Dermis microvascular lymphatic vessel endothelial cell (primary cell): ENCODE results near the gene DNM3. TPM values are rescaled to one million over a fixed set of nuclear protein-coding genes. Genes with fewer than 3 reads are reported as not detected.
A peak's percentile ranks its signal among the peaks of the same experiment; 100 is the strongest.

Source experiments
- DNase-seq, 2 donors: peaks; one replicate each; pipeline versions ENCODE4 v3.0.0 to v3.0.0-alpha.2; 2010; ENCODE audit warnings: low read depth in 2 of 2
- total RNA-seq: library from RNA; depleted of rRNA; stranded (reverse); fragments of >200 nt; gene quantifications from 2 replicates; pipeline ENCODE4 v1.2.1, GENCODE V29; 2014

Gene DNM3
- total RNA-seq, 1 donor from 2014 or later, result 0.51 TPM

- DNase-seq, result peak; percentile 9 to 84
Observed at GRCh38 chr1:171817511-171818265, 23.6 kb upstream of the DNM3 start.

DNA sequence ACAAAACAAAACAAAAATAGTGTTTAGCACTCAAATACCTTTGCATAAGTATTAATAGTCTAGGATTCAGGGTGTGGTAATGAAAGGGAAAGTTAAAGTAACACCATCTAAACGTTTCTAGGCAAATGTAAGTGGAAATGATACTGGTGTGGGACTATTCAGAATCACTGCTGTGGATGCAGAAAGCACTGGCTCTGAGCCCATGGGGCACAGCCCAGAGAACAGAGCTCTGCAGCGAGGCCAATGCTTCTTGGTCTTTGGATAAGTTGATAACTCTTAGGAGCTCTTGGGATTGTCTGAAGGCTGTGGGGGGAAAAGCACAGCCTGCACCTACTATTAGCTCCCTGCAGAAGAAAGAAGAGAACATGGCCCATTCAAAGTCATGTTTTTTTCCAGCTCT, 21.4 kb upstream of the DNM3 start:
- no peak for DNase-seq

DNA sequence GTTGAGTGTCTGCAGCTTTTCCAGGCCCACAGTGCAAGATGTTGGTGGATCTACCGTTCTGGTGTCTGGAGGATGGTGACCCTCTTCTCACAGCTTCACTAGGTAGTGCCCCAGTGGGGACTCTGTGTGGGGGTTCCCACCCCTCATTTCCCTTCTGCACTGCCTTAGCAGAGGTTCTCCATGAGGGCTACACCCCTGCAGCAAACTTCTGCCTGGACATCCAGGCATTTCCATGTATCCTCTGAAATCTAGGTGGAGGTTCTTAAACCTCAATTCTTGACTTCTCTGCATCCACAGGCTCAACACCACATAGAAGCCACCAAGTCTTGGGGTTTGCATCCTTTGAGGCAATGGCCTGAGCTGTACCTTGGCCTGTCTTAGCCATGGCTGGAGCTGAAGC, 14.3 kb upstream of the DNM3 start:
- no peak for DNase-seq

DNA sequence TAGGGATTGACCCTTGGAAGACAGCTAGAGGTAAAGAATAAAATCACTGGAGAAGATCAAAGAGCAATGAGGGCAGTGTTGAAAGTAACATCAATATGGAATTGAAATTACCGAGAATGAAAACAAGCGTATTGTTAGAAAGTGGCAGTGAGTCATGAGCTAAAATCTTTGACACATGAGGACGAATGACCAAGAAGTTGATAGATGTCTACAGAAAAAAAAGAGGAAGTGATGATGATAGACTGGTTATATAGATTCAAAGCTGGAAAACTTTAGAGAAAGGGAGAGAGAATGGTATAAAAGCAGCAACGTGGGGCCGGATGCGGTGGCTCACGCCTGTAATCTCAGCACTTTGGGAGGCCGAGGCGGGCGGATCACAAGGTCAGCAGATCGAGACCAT, 12.5 kb upstream of the DNM3 start:
- no peak for DNase-seq

- no peak for DNase-seq
Observed at GRCh38 chr1:171833091-171833825, 8.0 kb upstream of the DNM3 start.

GRCh38 chr1:171834821-171835220, 6.5 kb upstream of the DNM3 start:
- no peak for DNase-seq

DNA sequence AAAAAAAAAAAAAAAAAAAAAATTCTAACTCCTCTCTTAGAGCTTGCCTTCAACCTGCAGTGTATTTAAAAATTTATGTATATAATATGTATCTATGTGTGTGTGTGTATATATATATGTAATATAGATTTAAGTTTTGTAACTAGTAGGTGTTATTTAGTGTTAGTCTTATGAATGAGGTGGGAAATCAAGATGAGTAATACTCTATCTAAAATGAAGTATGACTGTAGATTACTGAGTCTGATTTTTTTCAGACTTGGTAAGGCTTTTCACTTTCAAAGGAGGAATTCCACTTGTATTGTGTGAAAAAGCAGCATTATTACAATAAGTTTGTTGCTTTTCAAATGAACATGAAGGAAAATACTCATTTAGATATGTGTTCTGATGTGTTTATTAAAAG, 5.4 kb upstream of the DNM3 start:
- no peak for DNase-seq

GRCh38 chr1:171841931-171842761, 848 bp downstream of the DNM3 start:
- no peak for DNase-seq

- no peak for DNase-seq
Observed at GRCh38 chr1:171844381-171844780, 3.1 kb downstream of the DNM3 start.

DNA sequence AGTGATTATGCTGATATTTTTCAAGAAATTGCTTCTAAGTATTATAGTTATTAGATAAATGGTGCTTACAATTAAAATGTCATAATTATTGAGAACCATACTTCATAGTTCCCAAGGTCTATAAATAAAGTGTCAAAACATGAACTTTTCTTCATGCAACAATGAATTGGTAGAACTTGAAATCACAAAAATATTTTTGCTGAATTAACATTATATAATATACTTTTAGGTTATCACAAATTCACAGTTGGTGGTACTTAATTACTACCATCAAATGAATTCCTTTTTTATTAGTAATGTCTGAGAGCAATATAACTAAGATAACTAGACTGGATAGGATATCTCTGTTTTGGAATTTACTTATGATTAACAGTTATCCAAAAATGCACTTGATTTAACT, 4.7 kb downstream of the DNM3 start:
- DNase-seq, result no peak

- DNase-seq, result no peak
Observed at GRCh38 chr1:171849245-171849898, 8.1 kb downstream of the DNM3 start.

GRCh38 chr1:171850651-171851350, 9.5 kb downstream of the DNM3 start:
- DNase-seq, result no peak

- no peak for DNase-seq
Observed at GRCh38 chr1:171852272-171852671, 11.0 kb downstream of the DNM3 start.

DNA sequence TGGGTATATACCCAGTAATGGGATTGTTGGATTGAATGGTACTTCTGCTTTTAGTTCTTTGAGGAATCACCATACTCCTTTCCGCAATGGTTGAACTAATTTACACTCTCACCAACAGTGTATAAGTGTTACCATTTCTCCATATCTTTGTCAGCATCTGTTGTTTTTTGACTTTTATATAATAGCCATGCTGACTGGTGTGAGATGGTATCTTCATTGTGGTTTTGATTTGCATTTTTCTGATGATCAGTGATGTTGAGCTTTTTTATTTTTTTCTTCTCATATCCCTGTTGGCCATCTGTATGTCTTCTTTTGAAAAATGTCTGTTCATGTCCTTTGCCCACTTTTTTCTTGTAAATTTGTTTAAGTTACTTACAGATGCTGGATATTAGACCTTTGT, 14.1 kb downstream of the DNM3 start:
- no peak for DNase-seq

DNA sequence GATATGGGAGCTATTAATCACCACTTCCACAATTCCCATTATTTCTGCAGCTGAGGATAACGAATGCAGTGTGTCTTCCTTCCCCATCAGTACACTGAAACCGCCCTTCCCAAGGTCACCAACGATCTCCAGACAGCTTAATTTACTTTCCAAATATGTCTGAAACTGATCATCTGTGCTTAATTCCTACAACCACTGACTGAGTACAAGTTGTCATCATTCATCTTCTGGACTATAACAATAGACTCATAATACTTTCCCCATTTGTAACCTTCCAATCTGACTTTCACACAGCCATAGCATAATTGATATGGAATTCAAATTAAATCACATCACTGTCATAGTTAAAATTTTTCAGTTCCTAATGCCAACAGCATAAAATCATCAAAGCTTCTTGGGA, 17.4 kb downstream of the DNM3 start:
- no peak for DNase-seq

DNA sequence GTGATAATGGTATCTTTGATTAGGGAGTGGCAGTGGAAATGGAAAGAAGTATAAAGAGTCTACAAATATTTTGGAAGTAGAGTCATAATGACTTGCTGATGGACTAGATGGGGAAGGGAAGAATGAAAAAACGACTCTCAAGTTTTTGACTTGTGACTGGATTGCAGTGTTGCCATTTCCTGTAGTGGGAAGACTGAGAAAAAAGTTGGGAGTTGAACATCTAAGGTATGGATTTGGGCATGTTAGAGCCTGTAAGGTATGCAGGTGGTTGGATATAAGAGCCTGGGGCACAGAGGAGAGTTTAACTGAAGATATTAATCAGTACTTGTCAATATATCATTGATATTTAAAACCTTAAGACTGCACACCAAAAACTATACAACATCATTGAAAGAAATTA, 19.4 kb downstream of the DNM3 start:
- no peak for DNase-seq

- no peak for DNase-seq
Observed at GRCh38 chr1:171863531-171863930, 22.2 kb downstream of the DNM3 start.

DNA sequence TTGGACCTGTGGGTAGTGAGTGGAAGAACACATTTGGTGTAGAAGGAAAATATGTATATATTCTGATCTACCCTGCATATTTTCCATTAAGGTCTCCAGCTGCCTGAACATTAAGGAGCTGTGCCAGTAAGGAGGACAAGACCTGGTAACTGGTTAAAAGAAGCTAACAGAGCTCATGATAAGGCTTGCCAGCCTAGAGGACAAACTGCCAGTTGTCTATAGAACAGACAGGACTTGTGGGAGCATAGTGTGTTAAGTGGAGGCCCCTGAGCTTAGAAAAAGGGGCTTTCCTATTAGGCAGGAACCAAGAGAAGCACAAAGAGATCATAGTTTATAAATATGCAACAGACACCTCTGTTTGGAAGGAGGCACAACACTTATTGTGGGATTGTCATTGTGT, 23.0 kb downstream of the DNM3 start:
- DNase-seq, result no peak

DNA sequence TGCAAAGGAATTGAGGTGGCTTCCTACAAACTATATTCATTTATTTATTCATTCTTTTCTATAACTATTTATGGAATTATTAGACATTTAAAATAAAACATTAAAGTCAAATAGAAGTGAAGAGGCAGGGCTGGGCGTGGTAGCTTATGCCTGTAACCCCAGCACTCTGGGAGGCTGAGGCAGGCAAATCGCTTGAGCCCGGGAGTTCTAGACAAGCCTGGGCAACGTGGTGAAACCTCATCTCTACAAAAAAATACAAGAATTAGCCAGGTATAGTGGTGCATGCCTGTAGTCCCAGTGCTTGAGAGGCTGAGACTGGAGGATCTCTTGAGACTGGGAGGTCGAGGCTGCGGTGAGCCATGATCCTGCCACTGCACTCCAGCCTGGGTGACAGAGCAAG, 23.8 kb downstream of the DNM3 start:
- no peak for DNase-seq

- DNase-seq, result no peak
Observed at GRCh38 chr1:171867236-171867635, 25.9 kb downstream of the DNM3 start.

DNA sequence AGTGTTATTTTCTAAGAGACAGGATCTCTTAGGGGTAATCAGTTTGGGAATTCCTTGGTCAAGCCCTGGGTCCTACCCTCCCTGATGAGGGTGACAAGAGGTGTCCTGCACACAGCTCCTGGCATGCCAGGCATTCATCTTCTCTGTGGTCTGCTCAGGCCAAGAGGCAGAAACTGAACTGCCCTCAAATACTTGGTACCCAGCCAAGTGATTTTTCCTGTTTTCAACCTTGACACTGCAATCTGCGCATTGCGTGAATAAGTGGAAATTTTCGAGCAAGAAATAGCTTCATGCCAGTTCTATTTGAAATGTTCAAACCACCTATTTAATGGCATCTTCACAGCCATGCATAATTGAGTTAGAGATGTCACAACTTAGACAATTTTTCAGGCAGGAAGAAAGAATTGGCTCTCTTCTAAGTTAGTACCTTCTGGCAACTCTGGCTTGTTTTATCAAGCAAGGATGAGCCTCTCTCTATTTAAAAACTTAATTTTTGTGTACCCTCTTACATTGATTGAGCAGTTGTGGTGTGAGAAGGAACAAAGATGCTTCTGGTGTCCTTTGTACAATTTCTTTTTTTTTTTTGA, 27.0 kb downstream of the DNM3 start:
- DNase-seq, result peak; percentile 33 to 68
